Astrocyte (in vitro differentiated cells and primary cell): ENCODE measurements around the gene RGS10. TPM values are rescaled to one million over a fixed set of nuclear protein-coding genes. Genes with fewer than 3 reads are reported as not detected.

Experiments used
- DNase-seq: peaks from one replicate; pipeline ENCODE4 v3.0.0-alpha.2; 2010; ENCODE audit warnings: low read depth
- FAIRE-seq: peaks from 2 replicates; lab custom pipeline; 2011; peaks lifted over from hg19 to GRCh38; lab: Jason Lieb, UNC
- H2AFZ ChIP-seq: 2 replicates; pipeline ENCODE4 v1.6.0; 2012; ENCODE audit warnings: low read depth, low read length, inconsistent platforms
- H3K27ac ChIP-seq: 2 replicates; pipeline ENCODE4 v1.5.1; 2011; ENCODE audit warnings: low read depth, low read length, inconsistent platforms
- H3K27me3 ChIP-seq: 2 replicates; pipeline ENCODE4 v1.6.0; 2011; ENCODE audit warnings: low read length, inconsistent platforms; ENCODE audit not compliant: insufficient read depth
- H3K36me3 ChIP-seq: 2 replicates; pipeline ENCODE4 v1.5.1; 2011; ENCODE audit warnings: low read length, inconsistent platforms; ENCODE audit not compliant: insufficient read depth
- H3K4me1 ChIP-seq: 2 replicates; pipeline ENCODE4 v1.5.1; 2011; ENCODE audit warnings: low read length, inconsistent platforms; ENCODE audit not compliant: insufficient read depth
- H3K4me2 ChIP-seq: 2 replicates; pipeline ENCODE4 v1.6.0; 2012; ENCODE audit warnings: low read length, inconsistent platforms
- H3K4me3 ChIP-seq: 2 replicates; pipeline ENCODE4 v1.5.1; 2011; ENCODE audit warnings: low read depth, mild to moderate bottlenecking, low read length, inconsistent platforms; ENCODE audit not compliant: insufficient read depth
- H3K79me2 ChIP-seq: 2 replicates; pipeline ENCODE4 v1.6.0; 2012; ENCODE audit warnings: mild to moderate bottlenecking, low read length, inconsistent platforms; ENCODE audit not compliant: insufficient read depth
- H3K9ac ChIP-seq: 2 replicates; pipeline ENCODE4 v1.6.0; 2012; ENCODE audit warnings: mild to moderate bottlenecking, low read length, inconsistent platforms
- H3K9me3 ChIP-seq: 2 replicates; pipeline ENCODE4 v1.5.1; 2012; ENCODE audit warnings: low read depth, mild to moderate bottlenecking, low read length, inconsistent platforms; ENCODE audit not compliant: insufficient read depth
- H4K20me1 ChIP-seq: 2 replicates; pipeline ENCODE4 v1.6.0; 2012; ENCODE audit warnings: low read length, inconsistent platforms; ENCODE audit not compliant: insufficient read depth
- H3K27ac Mint-ChIP-seq: one replicate; pipeline ENCODE4 v1.8.0; 2021; ENCODE audit warnings: mild to moderate bottlenecking, mixed read lengths; ENCODE audit not compliant: unreplicated experiment
- H3K27me3 Mint-ChIP-seq: one replicate; pipeline ENCODE4 v1.8.0; 2021; ENCODE audit warnings: low read depth, mixed read lengths; ENCODE audit not compliant: unreplicated experiment
- H3K36me3 Mint-ChIP-seq: one replicate; pipeline ENCODE4 v1.8.0; 2021; ENCODE audit warnings: low read depth, mixed read lengths; ENCODE audit not compliant: unreplicated experiment
- H3K4me1 Mint-ChIP-seq: one replicate; pipeline ENCODE4 v1.8.0; 2021; ENCODE audit warnings: low read depth, mixed read lengths; ENCODE audit not compliant: unreplicated experiment
- H3K4me3 Mint-ChIP-seq: one replicate; pipeline ENCODE4 v1.8.0; 2021; ENCODE audit warnings: mild to moderate bottlenecking, moderate library complexity, mixed read lengths; ENCODE audit not compliant: unreplicated experiment
- H3K9me3 Mint-ChIP-seq: one replicate; pipeline ENCODE4 v1.8.0; 2021; ENCODE audit warnings: mild to moderate bottlenecking, mixed read lengths; ENCODE audit not compliant: unreplicated experiment
- CTCF ChIP-seq: IDR thresholded peaks from 2 replicates; pipeline ENCODE4 v1.5.1; 2011; ENCODE audit warnings: low read depth, mild to moderate bottlenecking, inconsistent platforms, low read length, moderate library complexity; ENCODE audit not compliant: insufficient read depth
- EZH2 ChIP-seq: IDR thresholded peaks from 2 replicates; pipeline ENCODE4 v1.6.1; 2012; ENCODE audit warnings: mild to moderate bottlenecking, low read length, inconsistent platforms; ENCODE audit not compliant: insufficient read depth
- total RNA-seq: library from RNA; stranded (reverse); gene quantifications from 2 replicates; pipeline ENCODE4 v1.2.1, GENCODE V29; 2021

Gene RGS10
- total RNA-seq, 1 donor from 2014 or later = 40.1 TPM

- H3K4me2 ChIP-seq = peak overlapping the region; percentile 60
- no peaks in the 10 kb centered on the region for H3K9me3 Mint-ChIP-seq
Observed at GRCh38 chr10:119450606-119451299, 91.8 kb downstream of the RGS10 start.

More at GRCh38 chr10:119450606-119451299, 91.8 kb downstream of the RGS10 start:
- FAIRE-seq (no peak), DNase-seq (no peak)
- peaks cover 24% of the 10 kb centered on the region for H3K27me3 Mint-ChIP-seq
- TF ChIP-seq EZH2 (no peak), CTCF (no peak)
- Histone ChIP-seq H3K27ac (no peak overlapping the region), H3K9ac (no peak overlapping the region), H3K79me2 (no peaks in the 10 kb centered on the region), H3K27me3 (no peaks in the 10 kb centered on the region), H4K20me1 (peaks cover 15% of the 10 kb centered on the region), H3K36me3 (no peaks in the 10 kb centered on the region), H2AFZ (no peak overlapping the region), H3K4me3 (no peak overlapping the region), H3K4me1 (peaks cover 12% of the 10 kb centered on the region), H3K9me3 (no peaks in the 10 kb centered on the region)
- no peak overlapping the region for H3K4me3 Mint-ChIP-seq
- peaks cover 9% of the 10 kb centered on the region for H3K36me3 Mint-ChIP-seq
- H3K27ac Mint-ChIP-seq = no peak overlapping the region
- H3K4me1 Mint-ChIP-seq = peaks cover 4% of the 10 kb centered on the region

Other genes starting within 250 kb of the RGS10 start
- 155 and 161 TPM in 2 replicates for gene TIAL1, start 54.2 kb upstream of the RGS10 start, total RNA-seq
- gene BAG3, start 108.7 kb upstream of the RGS10 start, total RNA-seq = 68.4 and 71.6 TPM in 2 replicates
- gene INPP5F, start 183.3 kb upstream of the RGS10 start, total RNA-seq = 101 and 102 TPM in 2 replicates